ENCODE measurements around the gene UFL1. TPM values are rescaled to one million over a fixed set of nuclear protein-coding genes. Genes with fewer than 3 reads are reported as not detected.
"Not testable (repeated sequence)": the region's sequence is repeated elsewhere in the genome, so short reads cannot be mapped to it uniquely, and the experiment has no call there.

UFL1 gene
- total RNA-seq, 1 donor from 2014 or later: 15.4 TPM

DNA sequence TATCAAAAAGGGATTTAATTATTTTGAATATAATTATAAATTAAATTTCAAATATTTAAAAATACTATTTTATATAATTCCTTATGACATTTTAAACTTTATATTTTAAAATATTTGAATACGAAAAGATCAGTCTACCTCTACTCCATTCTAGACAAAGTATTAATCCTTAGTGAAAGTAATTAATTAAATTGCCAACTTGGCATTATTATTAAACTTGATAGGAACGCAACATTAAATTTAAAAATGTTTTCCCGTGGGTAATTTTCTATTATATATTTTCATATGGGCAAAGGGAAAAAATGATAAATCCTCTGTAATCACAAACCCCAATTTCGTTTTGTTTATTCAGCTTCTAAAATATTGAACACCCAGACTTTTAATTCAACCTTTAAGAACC is 33.0 kb downstream of the UFL1 start:
- DNase-seq (ENCODE audit: low spot score in 2 of 2): no peak
- no peaks in the 10 kb centered on the region for H3K27me3 ChIP-seq
- H3K27ac ChIP-seq: no peak overlapping the region
- no peaks in the 10 kb centered on the region for H3K9me3 ChIP-seq
- TF ChIP-seq, protein P1, sequence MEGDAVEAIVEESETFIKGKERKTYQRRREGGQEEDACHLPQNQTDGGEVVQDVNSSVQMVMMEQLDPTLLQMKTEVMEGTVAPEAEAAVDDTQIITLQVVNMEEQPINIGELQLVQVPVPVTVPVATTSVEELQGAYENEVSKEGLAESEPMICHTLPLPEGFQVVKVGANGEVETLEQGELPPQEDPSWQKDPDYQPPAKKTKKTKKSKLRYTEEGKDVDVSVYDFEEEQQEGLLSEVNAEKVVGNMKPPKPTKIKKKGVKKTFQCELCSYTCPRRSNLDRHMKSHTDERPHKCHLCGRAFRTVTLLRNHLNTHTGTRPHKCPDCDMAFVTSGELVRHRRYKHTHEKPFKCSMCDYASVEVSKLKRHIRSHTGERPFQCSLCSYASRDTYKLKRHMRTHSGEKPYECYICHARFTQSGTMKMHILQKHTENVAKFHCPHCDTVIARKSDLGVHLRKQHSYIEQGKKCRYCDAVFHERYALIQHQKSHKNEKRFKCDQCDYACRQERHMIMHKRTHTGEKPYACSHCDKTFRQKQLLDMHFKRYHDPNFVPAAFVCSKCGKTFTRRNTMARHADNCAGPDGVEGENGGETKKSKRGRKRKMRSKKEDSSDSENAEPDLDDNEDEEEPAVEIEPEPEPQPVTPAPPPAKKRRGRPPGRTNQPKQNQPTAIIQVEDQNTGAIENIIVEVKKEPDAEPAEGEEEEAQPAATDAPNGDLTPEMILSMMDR (IDR thresholded peaks at IDR 0.05): no peak
- intact Hi-C loops (cut with DNase I): no loop called here
- no peaks in the 10 kb centered on the region for H3K4me1 ChIP-seq
- peaks cover 42 to 48% of the 10 kb centered on the region in 2 donors for H3K36me3 ChIP-seq
- H3K4me3 ChIP-seq: no peak overlapping the region

DNA sequence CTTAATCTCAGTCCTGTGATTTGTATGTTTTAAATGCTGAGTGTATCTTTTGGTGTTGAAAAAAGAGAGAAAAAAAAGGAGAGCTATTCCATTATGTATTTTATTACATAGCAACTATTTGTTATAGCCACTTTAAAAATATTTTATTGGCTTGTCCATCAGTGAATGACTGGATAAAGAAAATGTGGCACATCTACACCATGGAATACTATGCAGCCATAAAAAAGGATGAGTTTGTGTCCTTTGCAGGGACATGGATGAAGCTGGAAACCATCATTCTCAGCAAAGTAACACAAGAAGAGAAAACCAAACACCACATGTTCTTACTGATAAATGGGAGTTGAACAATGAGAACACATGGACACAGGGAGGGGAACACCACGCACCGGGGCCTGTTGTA is 38.1 kb downstream of the UFL1 start:
- not testable (repeated sequence) for H3K27ac ChIP-seq; DNase-seq (ENCODE audit: low spot score in 2 of 2)
- intact Hi-C loops (cut with DNase I): loop anchor here (5.0 kb wide), 1 partner anchor 58 kb away; no protein-coding TSS in a partner anchor

DNA sequence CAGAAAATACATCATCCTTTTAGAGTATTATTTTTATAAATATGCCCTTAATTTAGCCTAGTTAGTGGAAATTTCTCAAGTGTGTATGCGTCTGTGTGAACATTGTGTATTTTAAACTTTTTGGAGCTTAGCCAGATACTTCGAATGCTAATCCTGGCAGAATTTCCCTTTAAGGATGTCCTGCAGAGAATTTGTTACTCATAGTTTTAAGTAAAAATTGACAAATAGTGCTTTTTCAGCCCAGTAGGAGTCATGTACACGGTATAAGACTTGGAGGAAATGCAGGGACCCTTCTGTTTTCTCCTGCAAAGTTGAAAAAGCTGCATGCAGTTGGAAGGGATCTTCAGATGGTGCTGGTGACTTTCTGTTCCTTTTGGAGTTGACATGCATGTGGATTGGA is 41.3 kb downstream of the UFL1 start, which contains the start of gene FHL5:
Gene FHL5 (plus strand): TSS at position 243 of the 400 bp plus-strand sequence. CDS start 40,486 bp downstream, outside the sequence.
- Histone ChIP-seq H3K4me1 (no peaks in the 10 kb centered on the region), H3K9me3 (peaks cover 0 to 3% of the 10 kb centered on the region in 2 donors), H3K27ac (peak within 1 kb of the TSS; percentile 30 to 57), H3K27me3 (no peaks in the 10 kb centered on the region), H3K36me3 (no peaks in the 10 kb centered on the region), H3K4me3 (peak within 1 kb of the TSS; percentile 46 to 53)
- no peak for DNase-seq (ENCODE audit: low spot score in 2 of 2)
- intact Hi-C loops (cut with DNase I): loop anchor here (5.0 kb wide), 1 partner anchor 54 kb away; no protein-coding TSS in a partner anchor
- TF ChIP-seq, protein P1 (IDR thresholded peaks at IDR 0.05): no peak

More for the DNA sequence above, 38.1 kb downstream of the UFL1 start:
- not testable (repeated sequence) for H3K36me3 ChIP-seq, H3K27me3 ChIP-seq, H3K4me1 ChIP-seq, H3K9me3 ChIP-seq, H3K4me3 ChIP-seq

DNA sequence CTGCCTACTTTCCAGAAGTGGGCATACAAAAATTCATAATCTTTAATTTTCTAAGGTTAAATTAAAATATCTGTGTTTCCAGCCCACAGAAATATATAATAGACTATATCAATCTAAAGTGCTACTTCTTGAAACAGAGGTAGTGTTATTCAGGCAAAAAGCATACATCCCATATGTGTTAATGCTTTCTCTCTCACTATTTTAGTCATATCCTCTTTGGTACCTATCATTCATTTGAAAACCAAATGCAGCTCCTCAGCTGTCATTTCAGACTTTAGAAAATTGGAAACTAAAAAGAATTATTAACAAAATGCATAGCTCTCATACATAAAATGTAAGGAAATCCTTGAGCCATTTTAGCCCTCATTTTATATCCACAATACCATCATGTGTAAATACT is 42.2 kb downstream of the UFL1 start:
- Histone ChIP-seq H3K27me3 (no peaks in the 10 kb centered on the region), H3K36me3 (no peaks in the 10 kb centered on the region), H3K27ac (peak overlapping the region; percentile 30 to 57), H3K9me3 (peaks cover 0 to 3% of the 10 kb centered on the region in 2 donors), H3K4me3 (peak overlapping the region; percentile 46 to 53), H3K4me1 (no peaks in the 10 kb centered on the region)
- DNase-seq (ENCODE audit: low spot score in 2 of 2): no peak
- intact Hi-C loops (cut with DNase I): loop anchor here (5.0 kb wide), 1 partner anchor 53 kb away; no protein-coding TSS in a partner anchor
- TF ChIP-seq, protein P1 (IDR thresholded peaks at IDR 0.05): no peak

DNA sequence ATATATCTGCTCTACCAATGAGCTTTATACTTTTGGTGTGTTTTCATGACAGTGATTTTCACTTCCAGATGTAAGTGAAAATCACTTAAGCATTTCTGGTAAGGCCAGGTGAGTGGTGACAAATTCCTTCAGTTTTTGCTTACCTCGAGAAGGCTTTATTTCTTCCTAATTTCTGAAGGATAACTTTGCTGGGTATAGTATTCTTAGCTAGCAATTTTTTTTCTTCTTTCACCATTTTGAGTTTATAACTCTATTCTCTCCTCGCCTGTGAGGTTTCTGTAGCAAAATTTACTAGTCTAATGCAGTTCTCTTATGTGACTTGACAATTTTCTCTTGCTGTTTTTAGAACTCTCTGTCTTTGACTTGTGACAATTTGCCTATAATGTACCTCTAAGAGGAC is 48.4 kb downstream of the UFL1 start:
- Histone ChIP-seq H3K4me1 (no peaks in the 10 kb centered on the region), H3K4me3 (no peak overlapping the region), H3K27me3 (no peaks in the 10 kb centered on the region), H3K36me3 (no peaks in the 10 kb centered on the region), H3K9me3 (peaks cover 9 to 21% of the 10 kb centered on the region in 2 donors), H3K27ac (no peak overlapping the region)
- intact Hi-C loops (cut with DNase I): no loop called here
- no peak for DNase-seq (ENCODE audit: low spot score in 2 of 2)
- TF ChIP-seq, protein P1 (IDR thresholded peaks at IDR 0.05): no peak

DNA sequence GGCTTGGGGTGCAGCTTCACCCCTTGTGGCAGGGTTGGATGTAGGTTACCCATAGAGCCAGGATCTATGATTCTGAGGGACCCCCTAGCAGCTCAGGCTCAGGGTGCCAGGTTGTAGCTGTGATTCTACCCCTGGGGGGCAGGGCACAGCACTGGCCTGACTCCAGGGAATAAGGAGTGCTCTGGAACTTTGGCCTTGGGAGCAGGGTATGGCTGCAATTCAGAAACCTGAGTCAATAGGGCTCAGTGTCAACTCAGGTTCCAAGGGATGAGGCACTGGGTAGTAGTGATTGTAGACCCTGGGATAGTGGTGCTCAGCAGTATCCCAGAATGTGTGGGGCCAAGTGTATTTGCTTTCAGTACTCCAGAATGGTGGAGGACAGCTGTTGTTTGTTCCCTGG is 49.9 kb downstream of the UFL1 start:
- intact Hi-C loops (cut with DNase I): no loop called here
- no peak for DNase-seq (ENCODE audit: low spot score in 2 of 2)
- peaks cover 0 to 4% of the 10 kb centered on the region in 2 donors for H3K4me1 ChIP-seq
- no peak overlapping the region for H3K27ac ChIP-seq
- H3K36me3 ChIP-seq: no peaks in the 10 kb centered on the region
- TF ChIP-seq, protein P1 (IDR thresholded peaks at IDR 0.05): no peak
- H3K4me3 ChIP-seq: peak overlapping the region in 1 of 2 donors; percentile 11
- H3K27me3 ChIP-seq: no peaks in the 10 kb centered on the region
- peaks cover 9 to 21% of the 10 kb centered on the region in 2 donors for H3K9me3 ChIP-seq
